H9 (cell line): Measurements from ENCODE around the gene PID1. TPM values are rescaled to one million over a fixed set of nuclear protein-coding genes. Genes with fewer than 3 reads are reported as not detected.

Experiments used
- DNase-seq: peaks from one replicate; pipeline ENCODE4 v3.0.0-alpha.2; 2017
- H2AFZ ChIP-seq: one replicate; pipeline ENCODE4 v1.6.1; 2013; ENCODE audit warnings: mild to moderate bottlenecking, low read length, control low read depth, moderate library complexity
- H2AK5ac ChIP-seq: 2 replicates; pipeline ENCODE4 v1.6.1; 2013; ENCODE audit warnings: low read length, control low read depth, mixed read lengths; ENCODE audit not compliant: insufficient read length
- H2BK120ac ChIP-seq: one replicate; pipeline ENCODE4 v1.6.1; 2013; ENCODE audit warnings: low read depth, mild to moderate bottlenecking, low read length, control low read depth, inconsistent platforms; ENCODE audit not compliant: poor library complexity, severe bottlenecking
- H2BK12ac ChIP-seq: 2 replicates; pipeline ENCODE4 v1.6.1; 2013; ENCODE audit warnings: low read length, control low read depth, mixed read lengths, low read depth; ENCODE audit not compliant: insufficient read length
- H2BK15ac ChIP-seq: 2 replicates; pipeline ENCODE4 v1.6.1; 2013; ENCODE audit warnings: low read depth, low read length, control low read depth
- H2BK20ac ChIP-seq: one replicate; pipeline ENCODE4 v1.6.1; 2013; ENCODE audit warnings: low read depth, mild to moderate bottlenecking, low read length, control low read depth, inconsistent platforms; ENCODE audit not compliant: poor library complexity, severe bottlenecking
- H2BK5ac ChIP-seq: 2 replicates; pipeline ENCODE4 v1.6.1; 2013; ENCODE audit warnings: low read length, control low read depth, mixed read lengths; ENCODE audit not compliant: insufficient read length
- H3K14ac ChIP-seq: 2 replicates; pipeline ENCODE4 v1.6.1; 2013; ENCODE audit warnings: low read length, control low read depth; ENCODE audit not compliant: insufficient read depth
- H3K18ac ChIP-seq: 2 replicates; pipeline ENCODE4 v1.6.1; 2013; ENCODE audit warnings: low read depth, mild to moderate bottlenecking, mixed read lengths, low read length, control low read depth; ENCODE audit not compliant: insufficient read length
- H3K23ac ChIP-seq: 2 replicates; pipeline ENCODE4 v1.6.1; 2013; ENCODE audit warnings: low read length, control low read depth, mixed read lengths, low read depth; ENCODE audit not compliant: insufficient read length
- H3K23me2 ChIP-seq: 2 replicates; pipeline ENCODE4 v1.6.1; 2013; ENCODE audit warnings: low read depth, mild to moderate bottlenecking, mixed read lengths, low read length, control low read depth; ENCODE audit not compliant: insufficient read length, poor library complexity, severe bottlenecking
- H3K27ac ChIP-seq: 2 replicates; pipeline ENCODE4 v1.5.1; 2013; ENCODE audit warnings: low read length, control low read depth, mixed read lengths, low read depth; ENCODE audit not compliant: insufficient read length
- H3K27me3 ChIP-seq: 2 replicates; pipeline ENCODE4 v1.6.1; 2013; ENCODE audit warnings: low read length, control low read depth, inconsistent platforms; ENCODE audit not compliant: insufficient read depth
- H3K4ac ChIP-seq: 2 replicates; pipeline ENCODE4 v1.6.1; 2013; ENCODE audit warnings: low read depth, mild to moderate bottlenecking, control low read depth, inconsistent platforms, low read length, moderate library complexity
- H3K4me1 ChIP-seq: 2 replicates; pipeline ENCODE4 v1.6.1; 2013; ENCODE audit warnings: low read length, control low read depth, inconsistent platforms; ENCODE audit not compliant: insufficient read depth
- H3K4me2 ChIP-seq: 2 replicates; pipeline ENCODE4 v1.6.1; 2013; ENCODE audit warnings: low read length, control low read depth, mixed read lengths; ENCODE audit not compliant: insufficient read length, insufficient read depth
- H3K56ac ChIP-seq: 2 replicates; pipeline ENCODE4 v1.6.1; 2013; ENCODE audit warnings: low read depth, mild to moderate bottlenecking, mixed read lengths, low read length, control low read depth; ENCODE audit not compliant: insufficient read length
- H3K79me1 ChIP-seq: 2 replicates; pipeline ENCODE4 v1.6.1; 2013; ENCODE audit warnings: low read depth, mild to moderate bottlenecking, moderate library complexity, low read length, control low read depth, inconsistent platforms; ENCODE audit not compliant: insufficient read depth, poor library complexity, severe bottlenecking
- H3K79me2 ChIP-seq: 2 replicates; pipeline ENCODE4 v1.6.1; 2013; ENCODE audit warnings: low read length, control low read depth, inconsistent platforms; ENCODE audit not compliant: insufficient read depth
- H3K9ac ChIP-seq: 2 replicates; pipeline ENCODE4 v1.6.1; 2013; ENCODE audit warnings: low read length, control low read depth, mixed read lengths; ENCODE audit not compliant: insufficient read length; ENCODE audit errors: extremely low read depth
- H3K9me3 ChIP-seq: one replicate; pipeline ENCODE4 v1.6.1; 2013; ENCODE audit warnings: low read depth, low read length, inconsistent platforms; ENCODE audit not compliant: control insufficient read depth
- H3T11ph ChIP-seq: one replicate; pipeline ENCODE4 v1.6.1; 2013; ENCODE audit warnings: mild to moderate bottlenecking, low read length, control low read depth, inconsistent platforms
- H4K20me1 ChIP-seq: one replicate; pipeline ENCODE4 v1.6.1; 2013; ENCODE audit not compliant: control insufficient read depth, insufficient read length, insufficient read depth
- H4K5ac ChIP-seq: 2 replicates; pipeline ENCODE4 v1.6.1; 2013; ENCODE audit warnings: low read depth, mild to moderate bottlenecking, mixed read lengths, low read length, control low read depth; ENCODE audit not compliant: insufficient read length
- H4K8ac ChIP-seq: replicated peaks from 2 replicates; pipeline ENCODE4 v1.6.1; 2013; ENCODE audit warnings: low read length, control low read depth, mixed read lengths, low read depth; ENCODE audit not compliant: insufficient read length
- H4K91ac ChIP-seq: 2 replicates; pipeline ENCODE4 v1.6.1; 2013; ENCODE audit warnings: low read depth, mild to moderate bottlenecking, moderate library complexity, mixed read lengths, low read length, control low read depth; ENCODE audit not compliant: insufficient read length
- H3K27ac Mint-ChIP-seq, 3 experiments: 2 replicates in 2 of 3; 3 replicates in 1 of 3; pipeline ENCODE4 v1.8.0; 2020 to 2021; ENCODE audit warnings: mixed read lengths in 3 of 3, mild to moderate bottlenecking in 1 of 3, moderate library complexity in 1 of 3
- H3K27me3 Mint-ChIP-seq: 2 replicates; pipeline ENCODE4 v1.8.0; 2021; ENCODE audit warnings: low read depth, mild to moderate bottlenecking, moderate library complexity, mixed read lengths
- H3K36me3 Mint-ChIP-seq, 3 experiments: 2 replicates in 2 of 3; 3 replicates in 1 of 3; pipeline ENCODE4 v1.8.0; 2020 to 2021; ENCODE audit warnings: low read depth in 3 of 3, mixed read lengths in 3 of 3; ENCODE audit not compliant: insufficient read depth in 1 of 3
- H3K4me1 Mint-ChIP-seq, 2 experiments: 2 replicates each; pipeline ENCODE4 v1.8.0; 2020; ENCODE audit warnings: mixed read lengths in 2 of 2
- H3K4me3 Mint-ChIP-seq, 2 experiments: 2 replicates in 1 of 2; 3 replicates in 1 of 2; pipeline ENCODE4 v1.8.0; 2020 to 2021; ENCODE audit warnings: mild to moderate bottlenecking in 2 of 2, mixed read lengths in 2 of 2, moderate library complexity in 1 of 2
- H3K9me3 Mint-ChIP-seq, 2 experiments: 2 replicates in 1 of 2; 3 replicates in 1 of 2; pipeline ENCODE4 v1.8.0; 2020; ENCODE audit warnings: mild to moderate bottlenecking in 2 of 2, mixed read lengths in 2 of 2, moderate library complexity in 1 of 2
- CTCF ChIP-seq: fragments of 200-600 bp; sonication (generic); conservative IDR thresholded peaks from 3 replicates; pipeline ENCODE4 v1.8.0; 2021; ENCODE audit warnings: antibody characterized with exemption, mild to moderate bottlenecking
- WGBS: extraction: QIAGEN DNeasy Blood & Tissue Kit; methylation state at CpG from one replicate; pipeline ENCODE4 v1.1.7; 2013; ENCODE audit warnings: missing lambda C conversion rate, low lambda C conversion rate, mixed read lengths; ENCODE audit not compliant: insufficient read length; ENCODE audit errors: extremely low coverage; 5-methylcytosine and 5-hydroxymethylcytosine counted together
- total RNA-seq: library from RNA; stranded (reverse); gene quantifications from 2 replicates; pipeline ENCODE4 v1.2.1, GENCODE V29; 2021

Gene PID1
- total RNA-seq, 1 experiment from 2014 or later = 1.4 TPM

GRCh38 chr2:228999326-228999725 lies 271.8 kb downstream of the PID1 start:
- Histone ChIP-seq H3T11ph (no peak overlapping the region), H3K9me3 (peaks cover 11% of the 10 kb centered on the region), H3K14ac (no peak overlapping the region), H4K8ac (no peak overlapping the region), H3K23ac (no peak overlapping the region), H3K27me3 (no peaks in the 10 kb centered on the region), H4K91ac (no peak overlapping the region), H4K5ac (no peak overlapping the region), H3K23me2 (no peaks in the 10 kb centered on the region), H2BK15ac (no peak overlapping the region), H3K4me2 (no peak overlapping the region), H2BK5ac (no peak overlapping the region), H2BK20ac (no peak overlapping the region), H3K9ac (no peak overlapping the region), H3K56ac (no peak overlapping the region), H2AFZ (no peak overlapping the region), H2BK12ac (no peak overlapping the region), H2BK120ac (no peak overlapping the region), H3K79me1 (no peaks in the 10 kb centered on the region), H3K27ac (no peak overlapping the region), H3K79me2 (no peaks in the 10 kb centered on the region), H2AK5ac (no peak overlapping the region), H3K4me1 (no peaks in the 10 kb centered on the region), H3K4ac (no peak overlapping the region), H3K18ac (no peak overlapping the region), H4K20me1 (no peaks in the 10 kb centered on the region)
- DNase-seq = no peak
- no CpG with 5 or more reads among the region's 1 CpG for WGBS
- Mint-ChIP-seq H3K4me1 (no peaks in the 10 kb centered on the region), H3K36me3 (peaks cover 7 to 27% (median 24%) of the 10 kb centered on the region in 3 experiments), H3K27me3 (no peaks in the 10 kb centered on the region), H3K9me3 (peaks cover 38 to 45% of the 10 kb centered on the region in 2 experiments), H3K27ac (no peak overlapping the region), H3K4me3 (no peak overlapping the region)
- no peak for TF ChIP-seq CTCF
